Measurements from ENCODE around the gene ADCYAP1R1. TPM values are rescaled to one million over a fixed set of nuclear protein-coding genes. Genes with fewer than 3 reads are reported as not detected.
A peak's percentile ranks its signal among the peaks of the same experiment; 100 is the strongest.

The ADCYAP1R1 gene
- total RNA-seq, 1 donor from 2014 or later = 9.0 TPM

GRCh38 chr7:31027161-31027965 lies 24.7 kb upstream of the ADCYAP1R1 start:
- H3K27me3 Mint-ChIP-seq (ENCODE audit: low read depth) = no peaks in the 10 kb centered on the region
- H3K36me3 Mint-ChIP-seq (ENCODE audit: low read depth) = no peaks in the 10 kb centered on the region
- H3K27ac Mint-ChIP-seq (ENCODE audit: unreplicated experiment) = no peak overlapping the region
- DNase-seq (ENCODE audit: low read depth, low spot score) = peak; percentile 10
- TF ChIP-seq, protein P1, sequence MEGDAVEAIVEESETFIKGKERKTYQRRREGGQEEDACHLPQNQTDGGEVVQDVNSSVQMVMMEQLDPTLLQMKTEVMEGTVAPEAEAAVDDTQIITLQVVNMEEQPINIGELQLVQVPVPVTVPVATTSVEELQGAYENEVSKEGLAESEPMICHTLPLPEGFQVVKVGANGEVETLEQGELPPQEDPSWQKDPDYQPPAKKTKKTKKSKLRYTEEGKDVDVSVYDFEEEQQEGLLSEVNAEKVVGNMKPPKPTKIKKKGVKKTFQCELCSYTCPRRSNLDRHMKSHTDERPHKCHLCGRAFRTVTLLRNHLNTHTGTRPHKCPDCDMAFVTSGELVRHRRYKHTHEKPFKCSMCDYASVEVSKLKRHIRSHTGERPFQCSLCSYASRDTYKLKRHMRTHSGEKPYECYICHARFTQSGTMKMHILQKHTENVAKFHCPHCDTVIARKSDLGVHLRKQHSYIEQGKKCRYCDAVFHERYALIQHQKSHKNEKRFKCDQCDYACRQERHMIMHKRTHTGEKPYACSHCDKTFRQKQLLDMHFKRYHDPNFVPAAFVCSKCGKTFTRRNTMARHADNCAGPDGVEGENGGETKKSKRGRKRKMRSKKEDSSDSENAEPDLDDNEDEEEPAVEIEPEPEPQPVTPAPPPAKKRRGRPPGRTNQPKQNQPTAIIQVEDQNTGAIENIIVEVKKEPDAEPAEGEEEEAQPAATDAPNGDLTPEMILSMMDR (conservative IDR thresholded peaks at IDR 0.05) = no peak
- H3K9me3 Mint-ChIP-seq = no peaks in the 10 kb centered on the region
- no peak overlapping the region for H3K4me3 Mint-ChIP-seq
- H3K4me1 Mint-ChIP-seq = peaks cover 16% of the 10 kb centered on the region

DNA sequence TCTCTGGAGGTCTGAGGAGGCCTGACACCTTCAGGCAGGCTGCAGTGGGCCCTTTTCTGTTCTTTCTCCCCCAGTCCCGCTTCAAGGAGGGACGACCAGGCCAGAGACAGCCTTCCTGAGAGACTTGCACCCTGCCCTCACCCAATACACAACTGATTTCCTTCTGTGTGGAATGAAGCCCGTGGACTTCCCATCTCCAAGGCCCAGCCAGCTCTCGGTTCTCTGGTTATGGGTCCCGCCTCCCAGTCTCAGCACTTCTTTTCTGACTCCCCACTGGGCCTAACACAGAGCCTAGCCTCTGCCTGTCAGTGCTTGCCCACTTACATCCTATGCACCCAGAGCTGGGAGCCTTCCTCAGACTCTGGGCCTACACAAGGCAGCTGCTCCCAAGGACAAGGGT lies 24.1 kb upstream of the ADCYAP1R1 start:
- no peaks in the 10 kb centered on the region for H3K9me3 Mint-ChIP-seq
- no peak overlapping the region for H3K27ac Mint-ChIP-seq (ENCODE audit: unreplicated experiment)
- DNase-seq (ENCODE audit: low read depth, low spot score) = no peak
- no peak overlapping the region for H3K4me3 Mint-ChIP-seq
- H3K36me3 Mint-ChIP-seq (ENCODE audit: low read depth) = no peaks in the 10 kb centered on the region
- no peaks in the 10 kb centered on the region for H3K27me3 Mint-ChIP-seq (ENCODE audit: low read depth)
- H3K4me1 Mint-ChIP-seq = peaks cover 16% of the 10 kb centered on the region
- TF ChIP-seq, protein P1 (conservative IDR thresholded peaks at IDR 0.05) = no peak

DNA sequence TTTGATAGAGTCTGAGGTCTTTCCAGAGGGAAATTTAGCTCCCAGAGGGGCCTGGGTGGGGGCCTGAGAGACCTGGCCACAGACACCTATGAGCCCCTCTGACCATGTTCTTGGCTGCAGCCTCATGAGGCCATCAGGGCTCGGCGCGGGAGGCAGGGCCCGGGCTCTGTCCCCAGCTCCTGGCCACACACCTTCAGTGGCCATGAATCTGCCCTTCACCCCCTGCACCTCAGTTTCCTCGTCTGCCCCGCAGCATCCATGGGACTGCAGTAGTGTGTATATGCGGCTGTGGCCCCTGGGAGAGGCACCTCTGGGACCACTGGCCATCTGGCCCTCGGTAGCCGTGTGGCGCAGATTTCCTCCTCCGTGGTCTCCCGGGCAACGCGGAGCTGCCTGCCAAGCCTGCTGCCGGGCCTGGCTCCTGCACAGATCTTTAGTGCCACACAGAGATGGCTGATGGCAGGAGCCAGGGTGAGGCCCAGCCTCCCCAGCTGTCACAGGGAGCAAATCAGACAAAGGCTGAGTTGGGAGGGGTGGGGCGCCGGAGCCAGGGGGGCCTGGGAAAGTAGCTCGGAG lies 23.6 kb upstream of the ADCYAP1R1 start:
- Mint-ChIP-seq H3K27me3 (ENCODE audit: low read depth) (no peaks in the 10 kb centered on the region), H3K36me3 (ENCODE audit: low read depth) (no peaks in the 10 kb centered on the region), H3K4me3 (no peak overlapping the region), H3K9me3 (no peaks in the 10 kb centered on the region), H3K4me1 (peaks cover 16% of the 10 kb centered on the region), H3K27ac (ENCODE audit: unreplicated experiment) (no peak overlapping the region)
- DNase-seq (ENCODE audit: low read depth, low spot score) = no peak
- TF ChIP-seq, protein P1 (conservative IDR thresholded peaks at IDR 0.05) = no peak

- Mint-ChIP-seq H3K4me1 (peaks cover 16% of the 10 kb centered on the region), H3K9me3 (no peaks in the 10 kb centered on the region), H3K36me3 (ENCODE audit: low read depth) (no peaks in the 10 kb centered on the region), H3K27me3 (ENCODE audit: low read depth) (no peaks in the 10 kb centered on the region), H3K27ac (ENCODE audit: unreplicated experiment) (no peak overlapping the region), H3K4me3 (no peak overlapping the region)
- TF ChIP-seq, protein P1 (conservative IDR thresholded peaks at IDR 0.05) = no peak
- DNase-seq (ENCODE audit: low read depth, low spot score) = no peak
Measured at GRCh38 chr7:31029251-31030042, 22.7 kb upstream of the ADCYAP1R1 start.

GRCh38 chr7:31033674-31034300 lies 18.3 kb upstream of the ADCYAP1R1 start:
- no peak for DNase-seq (ENCODE audit: low read depth, low spot score)
- Mint-ChIP-seq H3K4me1 (no peaks in the 10 kb centered on the region), H3K9me3 (no peaks in the 10 kb centered on the region), H3K36me3 (ENCODE audit: low read depth) (no peaks in the 10 kb centered on the region), H3K27ac (ENCODE audit: unreplicated experiment) (no peak overlapping the region), H3K4me3 (no peak overlapping the region), H3K27me3 (ENCODE audit: low read depth) (peaks cover 8% of the 10 kb centered on the region)
- TF ChIP-seq, protein P1 (conservative IDR thresholded peaks at IDR 0.05) = no peak
